ENCODE results near the gene GDI1.
A peak's percentile ranks its signal among the peaks of the same experiment; 100 is the strongest.

GDI1 gene

DNA sequence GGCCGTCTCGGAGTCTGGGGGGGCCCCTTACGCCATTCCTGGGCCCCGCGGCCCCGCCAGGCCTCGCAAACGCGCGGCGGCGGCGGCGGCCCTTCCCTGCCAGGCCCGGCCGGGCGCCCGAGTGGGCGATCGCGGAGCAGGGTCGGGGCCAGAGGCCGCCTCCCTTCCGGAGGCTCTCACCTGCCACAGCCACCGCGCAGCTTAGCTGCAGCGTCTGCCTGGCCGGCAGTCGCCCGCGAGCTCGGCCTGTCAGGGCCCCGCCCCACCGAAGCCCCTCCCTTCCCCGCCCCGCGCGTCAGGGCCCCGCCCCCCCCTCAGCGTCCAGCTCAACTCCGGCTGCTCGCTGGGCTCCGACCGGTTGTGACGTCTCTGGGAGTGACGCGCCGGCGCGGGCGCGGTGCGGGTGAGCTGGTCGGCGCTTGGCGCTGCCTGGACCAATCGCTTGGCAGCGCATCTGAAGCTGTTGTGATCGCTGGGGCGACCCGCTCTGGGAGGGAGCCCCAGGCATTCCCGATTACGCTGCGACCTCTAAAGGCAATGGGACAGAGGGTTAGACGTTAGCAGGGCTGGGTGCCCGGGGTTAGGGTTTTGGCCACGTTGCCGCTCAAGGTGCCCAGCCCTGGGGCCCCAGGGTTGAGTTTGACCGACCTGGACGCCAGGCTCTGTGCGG, 53.6 kb downstream of the GDI1 start, which contains the start of gene SLC10A3:
TSS of gene SLC10A3 (minus strand) at position 216 of the 670 bp plus-strand sequence. CDS start 1,689 bp downstream, outside the sequence.
- TF ChIP-seq, protein P1, sequence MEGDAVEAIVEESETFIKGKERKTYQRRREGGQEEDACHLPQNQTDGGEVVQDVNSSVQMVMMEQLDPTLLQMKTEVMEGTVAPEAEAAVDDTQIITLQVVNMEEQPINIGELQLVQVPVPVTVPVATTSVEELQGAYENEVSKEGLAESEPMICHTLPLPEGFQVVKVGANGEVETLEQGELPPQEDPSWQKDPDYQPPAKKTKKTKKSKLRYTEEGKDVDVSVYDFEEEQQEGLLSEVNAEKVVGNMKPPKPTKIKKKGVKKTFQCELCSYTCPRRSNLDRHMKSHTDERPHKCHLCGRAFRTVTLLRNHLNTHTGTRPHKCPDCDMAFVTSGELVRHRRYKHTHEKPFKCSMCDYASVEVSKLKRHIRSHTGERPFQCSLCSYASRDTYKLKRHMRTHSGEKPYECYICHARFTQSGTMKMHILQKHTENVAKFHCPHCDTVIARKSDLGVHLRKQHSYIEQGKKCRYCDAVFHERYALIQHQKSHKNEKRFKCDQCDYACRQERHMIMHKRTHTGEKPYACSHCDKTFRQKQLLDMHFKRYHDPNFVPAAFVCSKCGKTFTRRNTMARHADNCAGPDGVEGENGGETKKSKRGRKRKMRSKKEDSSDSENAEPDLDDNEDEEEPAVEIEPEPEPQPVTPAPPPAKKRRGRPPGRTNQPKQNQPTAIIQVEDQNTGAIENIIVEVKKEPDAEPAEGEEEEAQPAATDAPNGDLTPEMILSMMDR (IDR thresholded peaks at IDR 0.05; ENCODE audit: control extremely low read depth, extremely low read depth, low read depth, missing control alignments): no peak
- CTCF ChIA-PET: interaction anchor here (0.7 to 2.1 kb wide), 6 partner anchors 20 to 120 kb away, joined by 3 to 8 read pairs (median 3); partner anchors contain the start of gene FAM3A
- POLR2A ChIA-PET: interaction anchor here (0.5 to 1.8 kb wide), 8 partner anchors 9 to 553 kb away, joined by 3 to 7 read pairs (median 4); partner anchors contain the start of gene LAGE3
- peak; percentile 91 for DNase-seq (ENCODE audit: extremely low spot score)

Measured in GM10248 (cell line).